Adrenal gland (tissue), 5 donors: ENCODE measurements around the gene MAP3K15.

Experiments
- POLR2A ChIP-seq, 2 donors: fragments of 450-650 bp; IDR thresholded peaks; one replicate each; pipeline ENCODE4 v1.6.1; 2017; ENCODE audit warnings: antibody characterized with exemption in 2 of 2, mild to moderate bottlenecking in 2 of 2, moderate library complexity in 1 of 2
- TF ChIP-seq, protein P1 (sequence below), 6 experiments: fragments of 450-650 bp in 4 of 6; fragments of 200-600 bp in 2 of 6; sonication (generic) in 1 of 6; IDR thresholded peaks; 1 replicate in 5 of 6; 2 replicates in 1 of 6; pipeline versions ENCODE4 v1.5.1 to v1.8.0; 2016 to 2021; ENCODE audit warnings: antibody characterized with exemption in 6 of 6, mild to moderate bottlenecking in 2 of 6, moderate library complexity in 1 of 6
- donor health status: DM: no; HTN: no; CAD: no.

DNA sequence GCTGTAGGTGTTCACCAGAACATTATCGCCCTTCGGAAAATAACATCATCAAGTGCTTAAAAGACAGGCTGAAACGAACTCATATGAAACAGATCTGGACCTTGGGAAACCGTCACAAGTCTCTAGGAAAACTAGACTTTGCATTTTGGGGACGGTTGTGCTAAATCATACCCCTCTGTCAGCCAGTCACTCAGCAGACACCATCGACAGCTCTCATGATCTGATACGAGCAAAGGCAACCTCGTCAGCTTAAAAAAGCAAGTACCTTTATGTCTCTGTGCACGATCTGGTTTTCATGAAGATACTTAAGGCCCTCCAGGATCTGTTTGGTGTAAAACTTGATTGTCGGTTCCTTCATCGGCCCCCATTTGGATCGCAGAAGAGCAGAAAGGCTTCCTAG lies 123.2 kb downstream of the MAP3K15 start:
- TF ChIP-seq, protein P1, sequence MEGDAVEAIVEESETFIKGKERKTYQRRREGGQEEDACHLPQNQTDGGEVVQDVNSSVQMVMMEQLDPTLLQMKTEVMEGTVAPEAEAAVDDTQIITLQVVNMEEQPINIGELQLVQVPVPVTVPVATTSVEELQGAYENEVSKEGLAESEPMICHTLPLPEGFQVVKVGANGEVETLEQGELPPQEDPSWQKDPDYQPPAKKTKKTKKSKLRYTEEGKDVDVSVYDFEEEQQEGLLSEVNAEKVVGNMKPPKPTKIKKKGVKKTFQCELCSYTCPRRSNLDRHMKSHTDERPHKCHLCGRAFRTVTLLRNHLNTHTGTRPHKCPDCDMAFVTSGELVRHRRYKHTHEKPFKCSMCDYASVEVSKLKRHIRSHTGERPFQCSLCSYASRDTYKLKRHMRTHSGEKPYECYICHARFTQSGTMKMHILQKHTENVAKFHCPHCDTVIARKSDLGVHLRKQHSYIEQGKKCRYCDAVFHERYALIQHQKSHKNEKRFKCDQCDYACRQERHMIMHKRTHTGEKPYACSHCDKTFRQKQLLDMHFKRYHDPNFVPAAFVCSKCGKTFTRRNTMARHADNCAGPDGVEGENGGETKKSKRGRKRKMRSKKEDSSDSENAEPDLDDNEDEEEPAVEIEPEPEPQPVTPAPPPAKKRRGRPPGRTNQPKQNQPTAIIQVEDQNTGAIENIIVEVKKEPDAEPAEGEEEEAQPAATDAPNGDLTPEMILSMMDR (IDR thresholded peaks at IDR 0.05): no peak
- TF ChIP-seq POLR2A (IDR thresholded peaks at IDR 0.05): no peak
